Pancreas (tissue), 10 donors: ENCODE results near the gene TMBIM6. TPM values are rescaled to one million over a fixed set of nuclear protein-coding genes. Genes with fewer than 3 reads are reported as not detected.

ENCODE experiments used
- ATAC-seq, 4 donors: fragments of 200-7000 bp; cut with Tn5 transposase; one replicate each; pipeline versions ENCODE4 v1.8.0 to v1.9.1; 2020; ENCODE audit warnings: mild to moderate bottlenecking in 4 of 4, moderate library complexity in 4 of 4
- DNase-seq, 6 donors: peaks; one replicate each; pipeline ENCODE4 v3.0.0-alpha.2; 2020
- FAIRE-seq: peaks from 2 replicates; lab custom pipeline; 2012; peaks lifted over from hg19 to GRCh38; lab: Jason Lieb, UNC
- H3K27ac ChIP-seq, 4 donors: fragments of 200-600 bp; sonication (generic); 1 replicate in 3 of 4; 2 replicates in 1 of 4; pipeline versions ENCODE4 v1.5.0 to v1.8.0; 2020
- H3K27me3 ChIP-seq, 4 donors: fragments of 200-600 bp; one replicate each; pipeline ENCODE4 v1.8.0; 2021
- H3K36me3 ChIP-seq, 3 donors: fragments of 200-600 bp; sonication (generic) in 1 of 3; one replicate each; pipeline versions ENCODE4 v1.5.0 to v1.8.0; 2020 to 2021
- H3K4me1 ChIP-seq, 3 donors: fragments of 200-600 bp; one replicate each; pipeline ENCODE4 v1.8.0; 2021
- H3K4me3 ChIP-seq, 4 donors: fragments of 200-600 bp; sonication (generic) in 2 of 4; one replicate each; pipeline versions ENCODE4 v1.5.0 to v1.8.0; 2020 to 2021
- H3K9me3 ChIP-seq, 4 donors: fragments of 200-600 bp; one replicate each; pipeline ENCODE4 v1.8.0; 2021
- WGBS, 2 donors: extraction: QIAGEN DNeasy Blood & Tissue Kit; methylation state at CpG; one replicate each; pipeline ENCODE4 v1.1.7; 2013; 5-methylcytosine and 5-hydroxymethylcytosine counted together
- intact Hi-C, 3 donors: fragments of 100-400 bp; cut with DNase I; formaldehyde crosslinking; loops; one replicate each; pipeline versions ENCODE4 v1.11.1 to v1.14.2; 2022
- polyA plus RNA-seq, 2 donors: library from polyadenylated mRNA; stranded (reverse); fragments of 200-250 nt; gene quantifications; one replicate each; pipeline ENCODE4 v1.2.3, GENCODE V29; 2013
- total RNA-seq, 6 donors: library from RNA; stranded (reverse); fragmentation: NEBNext Ultra II Directional in 4 of 6; extraction: Animal tissue kit (Norgen Biotek cat#: 25700) in 4 of 6; gene quantifications; one replicate each; pipeline versions ENCODE4 v1.2.1 to v1.2.4, GENCODE V29; 2021 to 2023
- TF ChIP-seq, protein P1 (sequence below), 4 donors: fragments of 200-600 bp; sonication (generic) in 3 of 4; IDR thresholded peaks; one replicate each; pipeline versions ENCODE4 v1.5.0 to v1.8.0; 2021; ENCODE audit warnings: antibody characterized with exemption in 4 of 4
- donor health status: healthy with polysubstance abuse.
- donor health status: DM: no; HTN: no; CAD: no; lungs with moderate emphysema.
- donor health status: DM: no; HTN: no; CAD: no.
- donor health status: control.
- donor health status: control.
- donor health status: Bipolar disorder and iron deficiency.
- donor health status: DM: yes; HTN: yes; CAD: no.
- donor health status: DM: no; HTN: no; CAD: no.
- donor health status: DM: no; HTN: no; CAD: no.
- donor health status: DM: yes; HTN: yes; CAD: no.

Gene TMBIM6
- total and polyA plus RNA-seq, 8 donors = 71.1 to 367 (median 256) TPM

GRCh38 chr12:49703647-49704137 is 37.7 kb upstream of the TMBIM6 start:
- no peaks in the 10 kb centered on the region for H3K9me3 ChIP-seq
- no peak overlapping the region for H3K4me3 ChIP-seq
- H3K4me1 ChIP-seq = peaks cover 0 to 2% (median 0%) of the 10 kb centered on the region in 3 donors
- no peak for DNase-seq
- no peak for FAIRE-seq
- WGBS, 2 donors = 62 to 73% methylated on average over 3 of the region's 3 CpGs
- H3K27ac ChIP-seq = no peak overlapping the region
- no peaks in the 10 kb centered on the region for H3K36me3 ChIP-seq
- no peak for ATAC-seq
- TF ChIP-seq, protein P1, sequence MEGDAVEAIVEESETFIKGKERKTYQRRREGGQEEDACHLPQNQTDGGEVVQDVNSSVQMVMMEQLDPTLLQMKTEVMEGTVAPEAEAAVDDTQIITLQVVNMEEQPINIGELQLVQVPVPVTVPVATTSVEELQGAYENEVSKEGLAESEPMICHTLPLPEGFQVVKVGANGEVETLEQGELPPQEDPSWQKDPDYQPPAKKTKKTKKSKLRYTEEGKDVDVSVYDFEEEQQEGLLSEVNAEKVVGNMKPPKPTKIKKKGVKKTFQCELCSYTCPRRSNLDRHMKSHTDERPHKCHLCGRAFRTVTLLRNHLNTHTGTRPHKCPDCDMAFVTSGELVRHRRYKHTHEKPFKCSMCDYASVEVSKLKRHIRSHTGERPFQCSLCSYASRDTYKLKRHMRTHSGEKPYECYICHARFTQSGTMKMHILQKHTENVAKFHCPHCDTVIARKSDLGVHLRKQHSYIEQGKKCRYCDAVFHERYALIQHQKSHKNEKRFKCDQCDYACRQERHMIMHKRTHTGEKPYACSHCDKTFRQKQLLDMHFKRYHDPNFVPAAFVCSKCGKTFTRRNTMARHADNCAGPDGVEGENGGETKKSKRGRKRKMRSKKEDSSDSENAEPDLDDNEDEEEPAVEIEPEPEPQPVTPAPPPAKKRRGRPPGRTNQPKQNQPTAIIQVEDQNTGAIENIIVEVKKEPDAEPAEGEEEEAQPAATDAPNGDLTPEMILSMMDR (IDR thresholded peaks at IDR 0.05) = no peak
- intact Hi-C loops = loop anchor here in 1 of 3 donors (10.0 kb wide), 1 partner anchor 59 kb away; no protein-coding TSS in a partner anchor
- H3K27me3 ChIP-seq = peaks cover 0 to 1% (median 0%) of the 10 kb centered on the region in 4 donors

GRCh38 chr12:49705479-49706134 is 35.8 kb upstream of the TMBIM6 start:
- H3K27ac ChIP-seq = peak overlapping the region in 1 of 4 donors; percentile 6
- intact Hi-C loops = loop anchor here (5.0 to 10.0 kb wide), 2 partner anchors 58 to 61 kb away; no protein-coding TSS in a partner anchor
- H3K9me3 ChIP-seq = no peaks in the 10 kb centered on the region
- FAIRE-seq (no peak), ATAC-seq (no peak), DNase-seq (peak in 1 of 6 donors; percentile 14)
- 73 to 80% methylated on average over 10 of the region's 10 CpGs for WGBS, 2 donors
- H3K27me3 ChIP-seq = peaks cover 0 to 5% (median 0%) of the 10 kb centered on the region in 4 donors
- TF ChIP-seq, protein P1 (IDR thresholded peaks at IDR 0.05) = no peak
- H3K36me3 ChIP-seq = no peaks in the 10 kb centered on the region
- no peaks in the 10 kb centered on the region for H3K4me1 ChIP-seq
- peak overlapping the region in 1 of 4 donors; percentile 86 for H3K4me3 ChIP-seq

DNA sequence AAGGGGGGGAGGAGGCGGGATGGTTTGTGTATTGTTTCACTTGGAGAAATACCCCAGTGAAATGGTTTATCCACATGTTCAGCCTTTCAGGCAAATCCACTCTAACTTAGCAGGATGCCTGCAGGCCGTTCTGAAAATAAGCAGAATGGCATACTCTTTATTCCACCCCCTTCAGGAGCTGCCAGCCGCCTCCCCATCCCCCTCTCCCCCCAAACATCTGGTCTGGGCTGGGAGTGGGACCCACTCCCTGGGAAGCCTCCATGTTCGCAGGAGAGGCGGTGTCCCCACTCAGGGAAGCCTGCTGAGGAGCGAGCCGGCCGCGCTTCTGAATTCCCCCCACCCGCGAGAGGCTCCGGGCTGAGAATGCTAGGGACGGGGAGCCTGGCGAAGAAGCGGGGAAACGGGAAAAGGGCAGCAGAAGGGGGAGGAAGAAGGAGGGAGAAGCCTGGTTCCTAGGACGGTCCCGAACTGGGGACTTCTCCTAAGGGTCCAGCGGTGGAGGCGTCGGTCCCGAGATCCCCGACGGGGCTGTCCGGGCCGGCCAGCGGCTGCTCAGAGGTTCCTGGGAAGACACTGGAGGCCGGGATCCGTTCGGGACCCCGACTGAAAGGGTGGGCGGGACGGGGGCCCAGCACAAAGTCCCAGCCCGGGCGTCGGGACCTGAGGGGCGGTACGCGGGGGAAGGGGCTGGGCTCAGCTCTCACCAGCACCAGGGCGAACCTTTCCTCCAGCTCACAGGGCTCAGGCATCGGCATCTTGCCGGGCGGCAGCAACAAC is 34.8 kb upstream of the TMBIM6 start:
- H3K4me3 ChIP-seq = peak overlapping the region; percentile 35 to 86 (median 53)
- peak in 5 of 6 donors; percentile 4 to 74 (median 37) for DNase-seq
- H3K27me3 ChIP-seq = peaks cover 0 to 5% (median 2%) of the 10 kb centered on the region in 4 donors
- H3K4me1 ChIP-seq = no peaks in the 10 kb centered on the region
- peak overlapping the region in 3 of 4 donors; percentile 33 to 68 (median 55) for H3K27ac ChIP-seq
- WGBS, 2 donors = 17 to 19% methylated on average over 43 of the region's 43 CpGs
- TF ChIP-seq, protein P1 (IDR thresholded peaks at IDR 0.05) = no peak
- no peaks in the 10 kb centered on the region for H3K36me3 ChIP-seq
- intact Hi-C loops = loop anchor here (5.0 to 10.0 kb wide), 2 partner anchors 59 to 62 kb away; no protein-coding TSS in a partner anchor
- H3K9me3 ChIP-seq = no peaks in the 10 kb centered on the region
- ATAC-seq = peak in 3 of 4 donors; percentile 1 to 11 (median 4)
- no peak for FAIRE-seq

GRCh38 chr12:49707128-49707811 is 34.1 kb upstream of the TMBIM6 start, which contains the start of gene FMNL3:
TSS of gene FMNL3 (minus strand) at chr12:49707405. CDS start at chr12:49707180, 225 bp downstream.
- 1% methylated on average over 45 to 93 of the region's 93 CpGs for WGBS, 2 donors
- DNase-seq = peak; percentile 95 to 100 (median 98)
- ATAC-seq = peak; percentile 99 to 100 (median 100)

More at GRCh38 chr12:49707128-49707811, 34.1 kb upstream of the TMBIM6 start, which contains the start of gene FMNL3:
- Histone ChIP-seq H3K9me3 (no peaks in the 10 kb centered on the region), H3K4me1 (no peaks in the 10 kb centered on the region), H3K4me3 (peak within 1 kb of the TSS; percentile 35 to 86 (median 53)), H3K27me3 (peaks cover 0 to 7% (median 3%) of the 10 kb centered on the region in 4 donors), H3K27ac (peak within 1 kb of the TSS in 3 of 4 donors; percentile 33 to 68 (median 55)), H3K36me3 (no peaks in the 10 kb centered on the region)
- intact Hi-C loops = loop anchor here (5.0 to 10.0 kb wide), 2 partner anchors 60 to 62 kb away; no protein-coding TSS in a partner anchor
- no peak for FAIRE-seq
- TF ChIP-seq, protein P1 (IDR thresholded peaks at IDR 0.05) = peak; percentile 91 to 94 (median 93)
